A549 (cell line): ENCODE measurements around the gene GSC2.

Experiments
- CHD4 ChIP-seq: fragments of 200-600 bp; sonication (generic); IDR thresholded peaks from 2 replicates; pipeline ENCODE4 v1.6.1; 2016; ENCODE audit warnings: antibody characterized with exemption, mild to moderate bottlenecking, borderline replicate concordance
- JUN ChIP-seq, 2 experiments: fragments of >200 bp; sonication (Bioruptor Twin); formaldehyde crosslinking; IDR thresholded peaks; 2 replicates in 1 of 2; 3 replicates in 1 of 2; pipeline ENCODE4 v1.6.1; 2016 to 2017
- PHF8 ChIP-seq: fragments of 200-600 bp; sonication (generic); IDR thresholded peaks from 2 replicates; pipeline ENCODE4 v1.6.1; 2016; ENCODE audit warnings: low read depth, mild to moderate bottlenecking, antibody characterized with exemption, moderate library complexity, borderline replicate concordance
- RCOR1 ChIP-seq: fragments of 150-350 bp; IDR thresholded peaks from 2 replicates; pipeline ENCODE4 v1.6.1; 2014; ENCODE audit warnings: antibody characterized with exemption, low read length, low read depth
- RFX5 ChIP-seq: fragments of 450-650 bp; IDR thresholded peaks from 2 replicates; pipeline ENCODE4 v1.7.1; 2014; ENCODE audit warnings: antibody characterized with exemption, mild to moderate bottlenecking, moderate library complexity
- RNF2 ChIP-seq: fragments of 200-600 bp; sonication (generic); IDR thresholded peaks from 2 replicates; pipeline ENCODE4 v1.6.1; 2016; ENCODE audit warnings: low read depth, mild to moderate bottlenecking, antibody characterized with exemption, moderate library complexity, borderline replicate concordance
- ZFP36 ChIP-seq: fragments of 450-650 bp; IDR thresholded peaks from 2 replicates; pipeline ENCODE4 v1.6.1; 2014; ENCODE audit warnings: borderline replicate concordance; ENCODE audit not compliant: partially characterized antibody
- TF ChIP-seq, protein P1 (sequence below): fragments of >200 bp; sonication (Bioruptor Twin); formaldehyde crosslinking; IDR thresholded peaks from 3 replicates; pipeline ENCODE4 v1.5.1; 2016
- TF ChIP-seq, protein P2 (sequence below): fragments of >200 bp; sonication (Bioruptor Twin); formaldehyde crosslinking; IDR thresholded peaks from 3 replicates; pipeline ENCODE4 v1.6.1; 2016
- TF ChIP-seq, protein P3 (sequence below): fragments of 200-600 bp; sonication (generic); IDR thresholded peaks from 2 replicates; pipeline ENCODE4 v1.6.1; 2016; ENCODE audit warnings: antibody characterized with exemption, mild to moderate bottlenecking, moderate library complexity

DNA sequence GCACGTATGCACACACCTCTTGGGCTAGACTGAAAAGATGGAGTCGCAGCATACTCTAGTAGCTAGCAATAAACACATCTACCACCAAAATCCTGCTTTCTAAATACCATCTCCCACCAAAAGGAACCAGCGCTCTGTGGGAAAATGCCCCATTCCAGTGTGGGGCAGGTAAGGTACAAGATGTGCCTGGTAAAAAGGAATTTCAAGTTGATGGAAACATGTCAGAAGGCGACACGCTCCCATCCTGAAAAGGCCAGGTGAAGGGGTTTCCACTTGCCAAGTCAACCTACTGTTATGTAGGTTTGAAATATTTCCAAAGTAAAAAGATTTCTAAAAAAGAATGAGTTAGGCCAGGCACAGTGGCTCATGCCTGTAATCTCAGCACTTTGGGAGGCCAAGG, 36.7 kb downstream of the GSC2 start:
- TF ChIP-seq, protein P1, sequence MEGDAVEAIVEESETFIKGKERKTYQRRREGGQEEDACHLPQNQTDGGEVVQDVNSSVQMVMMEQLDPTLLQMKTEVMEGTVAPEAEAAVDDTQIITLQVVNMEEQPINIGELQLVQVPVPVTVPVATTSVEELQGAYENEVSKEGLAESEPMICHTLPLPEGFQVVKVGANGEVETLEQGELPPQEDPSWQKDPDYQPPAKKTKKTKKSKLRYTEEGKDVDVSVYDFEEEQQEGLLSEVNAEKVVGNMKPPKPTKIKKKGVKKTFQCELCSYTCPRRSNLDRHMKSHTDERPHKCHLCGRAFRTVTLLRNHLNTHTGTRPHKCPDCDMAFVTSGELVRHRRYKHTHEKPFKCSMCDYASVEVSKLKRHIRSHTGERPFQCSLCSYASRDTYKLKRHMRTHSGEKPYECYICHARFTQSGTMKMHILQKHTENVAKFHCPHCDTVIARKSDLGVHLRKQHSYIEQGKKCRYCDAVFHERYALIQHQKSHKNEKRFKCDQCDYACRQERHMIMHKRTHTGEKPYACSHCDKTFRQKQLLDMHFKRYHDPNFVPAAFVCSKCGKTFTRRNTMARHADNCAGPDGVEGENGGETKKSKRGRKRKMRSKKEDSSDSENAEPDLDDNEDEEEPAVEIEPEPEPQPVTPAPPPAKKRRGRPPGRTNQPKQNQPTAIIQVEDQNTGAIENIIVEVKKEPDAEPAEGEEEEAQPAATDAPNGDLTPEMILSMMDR, result no peak
- TF ChIP-seq RNF2 (no peak), ZFP36 (no peak), JUN (IDR thresholded peaks at IDR 0.05) (no peak), RCOR1 (no peak), CHD4 (no peak), RFX5 (no peak), PHF8 (no peak)
- TF ChIP-seq, protein P2, sequence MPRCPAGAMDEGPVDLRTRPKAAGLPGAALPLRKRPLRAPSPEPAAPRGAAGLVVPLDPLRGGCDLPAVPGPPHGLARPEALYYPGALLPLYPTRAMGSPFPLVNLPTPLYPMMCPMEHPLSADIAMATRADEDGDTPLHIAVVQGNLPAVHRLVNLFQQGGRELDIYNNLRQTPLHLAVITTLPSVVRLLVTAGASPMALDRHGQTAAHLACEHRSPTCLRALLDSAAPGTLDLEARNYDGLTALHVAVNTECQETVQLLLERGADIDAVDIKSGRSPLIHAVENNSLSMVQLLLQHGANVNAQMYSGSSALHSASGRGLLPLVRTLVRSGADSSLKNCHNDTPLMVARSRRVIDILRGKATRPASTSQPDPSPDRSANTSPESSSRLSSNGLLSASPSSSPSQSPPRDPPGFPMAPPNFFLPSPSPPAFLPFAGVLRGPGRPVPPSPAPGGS, result no peak
- TF ChIP-seq, protein P3, sequence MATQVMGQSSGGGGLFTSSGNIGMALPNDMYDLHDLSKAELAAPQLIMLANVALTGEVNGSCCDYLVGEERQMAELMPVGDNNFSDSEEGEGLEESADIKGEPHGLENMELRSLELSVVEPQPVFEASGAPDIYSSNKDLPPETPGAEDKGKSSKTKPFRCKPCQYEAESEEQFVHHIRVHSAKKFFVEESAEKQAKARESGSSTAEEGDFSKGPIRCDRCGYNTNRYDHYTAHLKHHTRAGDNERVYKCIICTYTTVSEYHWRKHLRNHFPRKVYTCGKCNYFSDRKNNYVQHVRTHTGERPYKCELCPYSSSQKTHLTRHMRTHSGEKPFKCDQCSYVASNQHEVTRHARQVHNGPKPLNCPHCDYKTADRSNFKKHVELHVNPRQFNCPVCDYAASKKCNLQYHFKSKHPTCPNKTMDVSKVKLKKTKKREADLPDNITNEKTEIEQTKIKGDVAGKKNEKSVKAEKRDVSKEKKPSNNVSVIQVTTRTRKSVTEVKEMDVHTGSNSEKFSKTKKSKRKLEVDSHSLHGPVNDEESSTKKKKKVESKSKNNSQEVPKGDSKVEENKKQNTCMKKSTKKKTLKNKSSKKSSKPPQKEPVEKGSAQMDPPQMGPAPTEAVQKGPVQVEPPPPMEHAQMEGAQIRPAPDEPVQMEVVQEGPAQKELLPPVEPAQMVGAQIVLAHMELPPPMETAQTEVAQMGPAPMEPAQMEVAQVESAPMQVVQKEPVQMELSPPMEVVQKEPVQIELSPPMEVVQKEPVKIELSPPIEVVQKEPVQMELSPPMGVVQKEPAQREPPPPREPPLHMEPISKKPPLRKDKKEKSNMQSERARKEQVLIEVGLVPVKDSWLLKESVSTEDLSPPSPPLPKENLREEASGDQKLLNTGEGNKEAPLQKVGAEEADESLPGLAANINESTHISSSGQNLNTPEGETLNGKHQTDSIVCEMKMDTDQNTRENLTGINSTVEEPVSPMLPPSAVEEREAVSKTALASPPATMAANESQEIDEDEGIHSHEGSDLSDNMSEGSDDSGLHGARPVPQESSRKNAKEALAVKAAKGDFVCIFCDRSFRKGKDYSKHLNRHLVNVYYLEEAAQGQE, result no peak
